ENCODE measurements around the gene R3HDML.

The R3HDML gene

GRCh38 chr20:44388466-44389023 is 51.7 kb downstream of the R3HDML start:
- TF ChIP-seq CTCF (IDR thresholded peaks at IDR 0.05; ENCODE audit: insufficient read depth, low read length) (peak; percentile 70), SPI1 (IDR thresholded peaks at IDR 0.05; ENCODE audit: borderline replicate concordance, low read depth) (no peak)
- Histone ChIP-seq H3K27me3 (ENCODE audit: insufficient read depth, poor library complexity, severe bottlenecking) (no peaks in the 10 kb centered on the region), H3K27ac (replicated peaks) (no peak overlapping the region), H3K4me3 (replicated peaks; ENCODE audit: insufficient read depth, low read length) (no peak overlapping the region)
- DNase-seq (ENCODE audit: low read depth in 1 of 2, low spot score in 1 of 2) = peak; percentile 12 to 49

GRCh38 chr20:44389871-44390270 is 53.0 kb downstream of the R3HDML start:
- no peaks in the 10 kb centered on the region for H3K27me3 ChIP-seq (ENCODE audit: insufficient read depth, poor library complexity, severe bottlenecking)
- TF ChIP-seq REST (IDR thresholded peaks at IDR 0.05; ENCODE audit: insufficient replicate concordance, low read depth) = no peak
- no peak for TF ChIP-seq POLR2AphosphoS5 (IDR thresholded peaks at IDR 0.05; ENCODE audit: low read depth)
- no peak for TF ChIP-seq SPI1 (IDR thresholded peaks at IDR 0.05; ENCODE audit: borderline replicate concordance, low read depth)
- TF ChIP-seq GABPA (IDR thresholded peaks at IDR 0.05; ENCODE audit: low read depth) = no peak
- TF ChIP-seq CTCF (IDR thresholded peaks at IDR 0.05; ENCODE audit: insufficient read depth, low read length) = no peak
- H3K4me3 ChIP-seq (replicated peaks; ENCODE audit: insufficient read depth, low read length) = no peak overlapping the region
- no peak for DNase-seq (ENCODE audit: low read depth in 1 of 2, low spot score in 1 of 2)
- no peak overlapping the region for H3K27ac ChIP-seq (replicated peaks)

GRCh38 chr20:44390280-44390679 is 53.4 kb downstream of the R3HDML start:
- no peak for DNase-seq (ENCODE audit: low read depth in 1 of 2, low spot score in 1 of 2)
- H3K27ac ChIP-seq (replicated peaks) = no peak overlapping the region
- H3K4me3 ChIP-seq (replicated peaks; ENCODE audit: insufficient read depth, low read length) = no peak overlapping the region
- no peak for TF ChIP-seq SPI1 (IDR thresholded peaks at IDR 0.05; ENCODE audit: borderline replicate concordance, low read depth)
- no peak for TF ChIP-seq POLR2AphosphoS5 (IDR thresholded peaks at IDR 0.05; ENCODE audit: low read depth)
- TF ChIP-seq CTCF (IDR thresholded peaks at IDR 0.05; ENCODE audit: insufficient read depth, low read length) = no peak
- no peak for TF ChIP-seq GABPA (IDR thresholded peaks at IDR 0.05; ENCODE audit: low read depth)
- TF ChIP-seq REST (IDR thresholded peaks at IDR 0.05; ENCODE audit: insufficient replicate concordance, low read depth) = no peak
- no peaks in the 10 kb centered on the region for H3K27me3 ChIP-seq (ENCODE audit: insufficient read depth, poor library complexity, severe bottlenecking)

Measured in HL-60 (cell line).